Body of pancreas (tissue), 4 donors: ENCODE results near the gene RANGAP1. TPM values are rescaled to one million over a fixed set of nuclear protein-coding genes. Genes with fewer than 3 reads are reported as not detected.

ENCODE experiments used
- ATAC-seq: fragments of 150-250 bp; one replicate; pipeline ENCODE4 v1.9.1; 2016
- DNase-seq, 4 donors: peaks; one replicate each; pipeline ENCODE4 v3.0.0-alpha.2; 2019
- H3K27ac ChIP-seq, 4 donors: fragments of 200-600 bp; sonication (generic); 1 replicate in 3 of 4; 2 replicates in 1 of 4; pipeline versions ENCODE4 v1.5.1 to v1.6.1; 2016 to 2019; ENCODE audit warnings: mild to moderate bottlenecking in 1 of 4, mixed read lengths in 1 of 4, moderate library complexity in 1 of 4
- H3K27me3 ChIP-seq, 2 donors: fragments of 200-600 bp; sonication (generic); one replicate each; pipeline ENCODE4 v1.6.0; 2016; ENCODE audit warnings: mild to moderate bottlenecking in 1 of 2
- H3K36me3 ChIP-seq, 2 donors: fragments of 200-600 bp; sonication (generic); replicated peaks in 1 of 2; 2 replicates each; pipeline ENCODE4 v1.5.1; 2016; ENCODE audit warnings: low read depth in 2 of 2; ENCODE audit not compliant: insufficient read depth in 1 of 2
- H3K4me1 ChIP-seq: fragments of 200-600 bp; sonication (generic); one replicate; pipeline ENCODE4 v1.6.0; 2016
- H3K4me3 ChIP-seq, 2 donors: fragments of 200-600 bp; sonication (generic); 1 replicate in 1 of 2; 2 replicates in 1 of 2; pipeline ENCODE4 v1.5.1; 2016 to 2019
- H3K9me3 ChIP-seq, 3 donors: fragments of 200-600 bp; sonication (generic); 1 replicate in 2 of 3; 2 replicates in 1 of 3; pipeline ENCODE4 v1.5.1; 2016
- POLR2A ChIP-seq, 3 donors: fragments of 450-650 bp; IDR thresholded peaks; one replicate each; pipeline ENCODE4 v1.6.1; 2016; ENCODE audit warnings: antibody characterized with exemption in 3 of 3, mild to moderate bottlenecking in 2 of 3
- WGBS, 2 donors: methylation state at CpG; one replicate each; pipeline ENCODE4 v1.1.5; 2017; 5-methylcytosine and 5-hydroxymethylcytosine counted together
- intact Hi-C: fragments of 100-400 bp; cut with DNase I; formaldehyde crosslinking; loops from one replicate; pipeline ENCODE4 v1.15.1; 2023
- microRNA-seq, 2 donors: library from miRNA; unstranded; fragments of <30 nt; microRNA quantifications; one replicate each; pipeline ENCODE4, GENCODE V29; 2016; ENCODE audit warnings: borderline number of aligned reads in 2 of 2, borderline replicate concordance in 2 of 2
- small RNA-seq: library from RNA; depleted of rRNA; stranded (forward); fragments of <200 nt; gene quantifications from one replicate; pipeline ENCODE3, GENCODE V24; 2016
- total RNA-seq, 2 donors: library from RNA; depleted of rRNA; stranded (reverse); fragments of >200 nt; gene quantifications; one replicate each; pipeline ENCODE4 v1.1.0, GENCODE V29; 2016
- TF ChIP-seq, protein P1 (sequence below), 7 experiments: fragments of 450-650 bp in 4 of 7; fragments of 200-600 bp in 3 of 7; sonication (generic) in 3 of 7; IDR thresholded peaks; one replicate each; pipeline ENCODE4 v1.5.1; 2016 to 2019; ENCODE audit warnings: antibody characterized with exemption in 7 of 7

RANGAP1 gene
- total RNA-seq, 2 donors from 2014 or later, result 45.4 to 62.3 TPM

DNA sequence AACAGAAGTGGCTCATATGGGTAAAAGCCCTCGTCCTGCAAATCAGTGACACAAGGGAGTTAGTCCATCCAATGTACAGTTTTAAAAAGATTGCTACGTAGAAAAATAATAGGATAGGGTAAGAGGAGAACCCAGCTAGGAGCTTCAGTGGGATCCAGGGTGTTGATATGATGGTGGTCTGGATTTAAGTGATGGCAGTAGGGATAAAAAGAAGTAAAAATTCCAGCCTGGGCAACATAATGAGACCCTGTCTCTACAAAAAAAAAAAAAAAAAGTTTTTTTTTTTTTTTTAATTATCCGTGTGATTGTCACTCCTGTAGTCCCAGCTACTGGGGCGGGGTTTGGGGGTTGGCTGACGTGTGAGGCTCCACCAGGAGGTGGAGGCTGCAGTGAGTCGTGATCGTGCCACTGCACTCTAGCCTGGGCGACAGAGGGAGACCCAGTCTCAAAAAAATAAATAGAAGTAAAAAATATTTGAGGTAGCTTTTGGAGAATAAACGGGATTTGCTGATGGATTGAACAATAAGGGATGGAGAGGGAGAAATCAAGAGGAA is 87.9 kb downstream of the RANGAP1 start:
- Histone ChIP-seq H3K9me3 (no peaks in the 10 kb centered on the region), H3K27ac (peak overlapping the region in 2 of 4 donors; percentile 34 to 35), H3K4me1 (peaks cover 16% of the 10 kb centered on the region), H3K4me3 (peak overlapping the region; percentile 24 to 79), H3K36me3 (no peaks in the 10 kb centered on the region), H3K27me3 (no peaks in the 10 kb centered on the region)
- TF ChIP-seq POLR2A (IDR thresholded peaks at IDR 0.05), result no peak
- TF ChIP-seq, protein P1, sequence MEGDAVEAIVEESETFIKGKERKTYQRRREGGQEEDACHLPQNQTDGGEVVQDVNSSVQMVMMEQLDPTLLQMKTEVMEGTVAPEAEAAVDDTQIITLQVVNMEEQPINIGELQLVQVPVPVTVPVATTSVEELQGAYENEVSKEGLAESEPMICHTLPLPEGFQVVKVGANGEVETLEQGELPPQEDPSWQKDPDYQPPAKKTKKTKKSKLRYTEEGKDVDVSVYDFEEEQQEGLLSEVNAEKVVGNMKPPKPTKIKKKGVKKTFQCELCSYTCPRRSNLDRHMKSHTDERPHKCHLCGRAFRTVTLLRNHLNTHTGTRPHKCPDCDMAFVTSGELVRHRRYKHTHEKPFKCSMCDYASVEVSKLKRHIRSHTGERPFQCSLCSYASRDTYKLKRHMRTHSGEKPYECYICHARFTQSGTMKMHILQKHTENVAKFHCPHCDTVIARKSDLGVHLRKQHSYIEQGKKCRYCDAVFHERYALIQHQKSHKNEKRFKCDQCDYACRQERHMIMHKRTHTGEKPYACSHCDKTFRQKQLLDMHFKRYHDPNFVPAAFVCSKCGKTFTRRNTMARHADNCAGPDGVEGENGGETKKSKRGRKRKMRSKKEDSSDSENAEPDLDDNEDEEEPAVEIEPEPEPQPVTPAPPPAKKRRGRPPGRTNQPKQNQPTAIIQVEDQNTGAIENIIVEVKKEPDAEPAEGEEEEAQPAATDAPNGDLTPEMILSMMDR (IDR thresholded peaks at IDR 0.05), result peak in 1 of 7 experiments; percentile 9
- DNase-seq (peak; percentile 32 to 63 (median 42)), ATAC-seq (peak; percentile 30)
- intact Hi-C loops, result no loop called here
- WGBS, 2 donors, result 1% methylated on average over 9 of the region's 9 CpGs

DNA sequence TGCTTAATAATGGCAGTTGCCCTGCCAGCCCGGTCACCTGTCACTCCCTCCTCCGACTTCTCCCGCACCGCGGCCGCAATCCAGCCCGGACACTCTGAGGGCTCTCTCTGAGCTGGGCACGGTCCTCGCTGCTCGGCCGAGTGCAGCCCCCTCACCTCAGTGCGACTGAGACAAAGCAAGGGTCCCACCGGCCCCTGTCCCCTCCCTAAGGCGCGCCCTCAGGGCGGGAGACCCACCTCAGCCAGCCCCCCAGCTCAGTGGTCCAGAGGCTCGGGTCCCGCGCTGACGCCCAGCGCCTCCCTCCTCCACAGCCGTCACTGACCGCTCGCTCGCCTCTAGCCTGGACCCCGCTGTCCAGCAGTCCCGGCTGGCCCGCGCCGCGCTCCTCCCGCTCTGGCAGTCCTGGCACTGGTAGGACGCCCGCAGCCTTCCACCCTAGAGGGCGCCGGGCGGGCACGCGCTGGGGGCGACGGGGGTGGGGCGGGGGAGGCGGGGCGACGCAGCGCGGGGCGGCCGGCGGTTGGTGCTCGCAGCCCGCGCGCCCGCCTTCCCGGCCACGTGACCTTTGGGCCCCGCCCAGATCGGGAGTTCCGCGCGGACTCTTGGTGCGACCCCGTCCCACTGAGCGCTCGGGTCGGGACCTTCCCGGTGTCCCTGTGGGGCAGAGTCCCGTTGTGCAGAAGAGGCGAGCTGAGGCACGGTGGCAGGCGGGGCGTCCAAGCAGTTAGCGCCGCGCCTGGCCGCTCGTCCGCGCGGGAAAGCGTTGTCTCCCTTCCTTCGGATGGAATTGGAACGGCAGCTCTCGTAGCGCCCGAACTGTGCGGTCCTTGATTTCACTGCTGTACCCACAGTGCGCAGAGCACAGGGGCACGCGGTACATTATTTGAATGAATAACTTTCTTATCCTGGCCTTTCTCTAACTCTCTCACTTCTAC is 88.7 kb downstream of the RANGAP1 start:
- TF ChIP-seq POLR2A (IDR thresholded peaks at IDR 0.05), result peak in 2 of 3 donors; percentile 23 to 24
- TF ChIP-seq, protein P1 (IDR thresholded peaks at IDR 0.05), result peak in 2 of 7 experiments; percentile 16 to 43
- no peaks in the 10 kb centered on the region for H3K27me3 ChIP-seq
- peak; percentile 78 to 86 (median 79) for DNase-seq
- no peaks in the 10 kb centered on the region for H3K9me3 ChIP-seq
- WGBS, 2 donors, result 0 to 3% methylated on average over 5 to 79 of the region's 91 CpGs
- intact Hi-C loops, result no loop called here
- H3K4me1 ChIP-seq, result peaks cover 16% of the 10 kb centered on the region
- peak; percentile 93 for ATAC-seq
- peak overlapping the region in 3 of 4 donors; percentile 5 to 35 (median 34) for H3K27ac ChIP-seq
- H3K4me3 ChIP-seq, result peak overlapping the region; percentile 31 to 79
- no peaks in the 10 kb centered on the region for H3K36me3 ChIP-seq

Small RNA genes within 50 kb of the gene (microRNA-seq; reads per million reads assigned to microRNA genes)
- gene MIR6889, result 0 to 0.47 reads per million in 2 donors

Small RNA genes within 50 kb of the gene (small RNA-seq; reads per million reads assigned to genes)
- gene MIR6889, result not detected

Other genes starting within 250 kb of the RANGAP1 start
- gene EP300, start 193.6 kb downstream of the RANGAP1 start, total RNA-seq, result 10 to 100 TPM; 35.0 to 68.2 TPM
- 10 to 100 TPM in 1 of 2 donors, 1 to 10 TPM in 1; 5.7 to 21.1 TPM for gene L3MBTL2, start 80.9 kb downstream of the RANGAP1 start, total RNA-seq
- 1 to 10 TPM; 1.8 to 6.3 TPM for gene CHADL, start 45.3 kb downstream of the RANGAP1 start, total RNA-seq
- gene ZC3H7B, start 15.3 kb upstream of the RANGAP1 start, total RNA-seq, result 10 to 100 TPM; 29.8 to 34.3 TPM
- 10 to 100 TPM; 10.9 to 29.0 TPM for gene TEF, start 95.8 kb upstream of the RANGAP1 start, total RNA-seq
- 10 to 100 TPM; 23.1 to 27.2 TPM for gene TOB2, start 160.6 kb upstream of the RANGAP1 start, total RNA-seq
- 10 to 100 TPM; 15.5 to 19.2 TPM for gene PHF5A, start 182.5 kb upstream of the RANGAP1 start, total RNA-seq
- 10 to 100 TPM; 32.7 to 75.5 TPM for gene ACO2, start 182.9 kb upstream of the RANGAP1 start, total RNA-seq